CD4-positive, alpha-beta T cell treated with Interleukin-12 subunit alpha and Interleukin-12 subunit beta, for 1 hour (primary cell): ENCODE data around the gene BAZ2B.
"Not testable (repeated sequence)": the region's sequence is repeated elsewhere in the genome, so short reads cannot be mapped to it uniquely, and the experiment has no call there.

Source experiments
- DNase-seq: peaks from one replicate; pipeline ENCODE4 v3.0.0-alpha.2; 2020

BAZ2B gene

GRCh38 chr2:159402160-159402559 lies 214.2 kb downstream of the BAZ2B start:
- DNase-seq: not testable (repeated sequence)

- DNase-seq: no peak
Observed at GRCh38 chr2:159399716-159400415, 216.5 kb downstream of the BAZ2B start.

GRCh38 chr2:159396799-159397198 lies 219.5 kb downstream of the BAZ2B start:
- DNase-seq: no peak

- DNase-seq: no peak
Observed at GRCh38 chr2:159382447-159383028, 233.8 kb downstream of the BAZ2B start.

- no peak for DNase-seq
Observed at GRCh38 chr2:159381574-159381973, 234.8 kb downstream of the BAZ2B start.

GRCh38 chr2:159380685-159381239 lies 235.6 kb downstream of the BAZ2B start:
- no peak for DNase-seq

GRCh38 chr2:159379181-159379580 lies 237.2 kb downstream of the BAZ2B start:
- no peak for DNase-seq

- DNase-seq: no peak
Observed at GRCh38 chr2:159375241-159375640, 241.1 kb downstream of the BAZ2B start.

GRCh38 chr2:159371506-159371905 lies 244.8 kb downstream of the BAZ2B start:
- no peak for DNase-seq

GRCh38 chr2:159366538-159366937 lies 249.8 kb downstream of the BAZ2B start:
- DNase-seq: no peak

GRCh38 chr2:159362816-159363251 lies 253.5 kb downstream of the BAZ2B start:
- DNase-seq: no peak

- DNase-seq: no peak
Observed at GRCh38 chr2:159362094-159362493, 254.3 kb downstream of the BAZ2B start.

- not testable (repeated sequence) for DNase-seq
Observed at GRCh38 chr2:159361603-159362002, 254.7 kb downstream of the BAZ2B start.

- DNase-seq: no peak
Observed at GRCh38 chr2:159356053-159356554, 260.2 kb downstream of the BAZ2B start.

GRCh38 chr2:159351977-159352376 lies 264.4 kb downstream of the BAZ2B start:
- no peak for DNase-seq

- DNase-seq: no peak
Observed at GRCh38 chr2:159349674-159350299, 266.6 kb downstream of the BAZ2B start.

GRCh38 chr2:159326569-159327255 lies 289.6 kb downstream of the BAZ2B start:
- no peak for DNase-seq

- DNase-seq: no peak
Observed at GRCh38 chr2:159322419-159322818, 293.9 kb downstream of the BAZ2B start.

GRCh38 chr2:159317392-159318088 lies 298.8 kb downstream of the BAZ2B start:
- DNase-seq: no peak

GRCh38 chr2:159307942-159308341 lies 308.4 kb downstream of the BAZ2B start:
- DNase-seq: no peak

- DNase-seq: no peak
Observed at GRCh38 chr2:159300586-159300985, 315.8 kb downstream of the BAZ2B start.

- no peak for DNase-seq
Observed at GRCh38 chr2:159298967-159299366, 317.4 kb downstream of the BAZ2B start.
